Muscle layer of colon (tissue), 2 donors: ENCODE measurements around the gene RSF1.

Experiments used
- H3K27ac ChIP-seq: one replicate; pipeline ENCODE4 v1.7.0; 2013; ENCODE audit warnings: low read depth, mild to moderate bottlenecking, low read length, moderate library complexity
- H3K27me3 ChIP-seq, 2 donors: one replicate each; pipeline ENCODE4 v1.7.0; 2013; ENCODE audit warnings: low read length in 2 of 2, mild to moderate bottlenecking in 2 of 2; ENCODE audit not compliant: insufficient read depth in 2 of 2, control insufficient read depth in 1 of 2
- H3K36me3 ChIP-seq: one replicate; pipeline ENCODE4 v1.7.0; 2013; ENCODE audit warnings: mild to moderate bottlenecking, low read length; ENCODE audit not compliant: insufficient read depth
- H3K4me1 ChIP-seq: one replicate; pipeline ENCODE4 v1.7.0; 2013; ENCODE audit warnings: mild to moderate bottlenecking, low read length; ENCODE audit not compliant: insufficient read depth
- H3K4me3 ChIP-seq, 2 donors: one replicate each; pipeline ENCODE4 v1.7.0; 2013; ENCODE audit warnings: low read length in 2 of 2, low read depth in 1 of 2, mild to moderate bottlenecking in 1 of 2, moderate library complexity in 1 of 2
- H3K9ac ChIP-seq: one replicate; pipeline ENCODE4 v1.7.0; 2013; ENCODE audit warnings: low read length
- H3K9me3 ChIP-seq: one replicate; pipeline ENCODE4 v1.7.0; 2013; ENCODE audit warnings: mild to moderate bottlenecking, low read length
- donor health status: abdominal sarcoma.
- donor health status: Adenocarcinoma of cecum.

The RSF1 gene

DNA sequence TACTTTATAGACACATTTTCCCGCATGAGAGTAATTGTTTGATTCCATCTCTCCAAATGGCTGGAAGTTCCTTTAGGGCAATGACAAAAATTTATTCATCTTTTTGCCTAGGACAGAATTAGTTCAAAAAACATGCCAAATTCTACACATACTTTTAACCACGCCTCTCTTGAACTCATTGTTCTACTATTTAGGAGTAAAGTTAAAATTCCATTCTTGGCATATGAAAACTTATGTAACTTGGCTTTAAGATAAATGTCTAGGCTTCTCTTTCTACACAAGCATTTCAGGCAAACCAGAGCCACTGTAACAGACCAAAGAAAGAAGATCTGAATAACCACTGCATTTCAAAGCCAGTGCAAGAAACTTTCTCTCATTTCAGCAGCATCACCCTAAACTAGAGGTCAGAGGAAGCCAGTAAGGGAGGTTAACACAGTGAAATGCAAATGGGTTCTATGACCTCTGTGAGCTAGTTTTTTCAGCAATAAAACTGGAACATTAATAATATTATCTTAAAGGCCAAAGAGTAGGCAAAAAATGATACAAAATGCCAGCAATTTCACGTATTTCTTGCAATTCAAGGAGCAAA, 73.0 kb downstream of the RSF1 start:
- H3K4me1 ChIP-seq, result peaks cover 12% of the 10 kb centered on the region
- H3K9me3 ChIP-seq, result no peaks in the 10 kb centered on the region
- no peaks in the 10 kb centered on the region for H3K27me3 ChIP-seq
- no peak overlapping the region for H3K27ac ChIP-seq
- no peak overlapping the region for H3K4me3 ChIP-seq
- no peaks in the 10 kb centered on the region for H3K36me3 ChIP-seq
- no peak overlapping the region for H3K9ac ChIP-seq

DNA sequence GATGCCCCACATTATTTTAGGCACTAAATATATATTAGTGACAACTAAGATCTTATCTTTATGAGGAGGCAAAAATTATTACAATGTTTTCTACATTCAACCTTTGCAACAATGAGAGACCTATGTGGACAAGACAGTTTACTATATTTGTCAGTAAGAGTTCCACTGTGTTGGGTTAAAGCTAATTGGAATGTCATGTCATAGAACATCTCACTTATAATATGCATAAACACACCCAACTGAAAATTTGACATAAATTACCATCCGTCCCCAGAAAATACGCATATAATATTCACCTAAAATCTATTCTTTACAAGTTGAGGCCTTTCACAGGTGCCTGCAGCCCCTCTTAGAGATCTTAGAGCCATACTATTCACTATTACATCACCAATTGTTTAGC, 84.0 kb downstream of the RSF1 start:
- Histone ChIP-seq H3K27me3 (no peaks in the 10 kb centered on the region), H3K4me1 (no peaks in the 10 kb centered on the region), H3K9ac (no peak overlapping the region), H3K36me3 (peaks cover 9% of the 10 kb centered on the region), H3K27ac (no peak overlapping the region), H3K4me3 (no peak overlapping the region), H3K9me3 (no peaks in the 10 kb centered on the region)

DNA sequence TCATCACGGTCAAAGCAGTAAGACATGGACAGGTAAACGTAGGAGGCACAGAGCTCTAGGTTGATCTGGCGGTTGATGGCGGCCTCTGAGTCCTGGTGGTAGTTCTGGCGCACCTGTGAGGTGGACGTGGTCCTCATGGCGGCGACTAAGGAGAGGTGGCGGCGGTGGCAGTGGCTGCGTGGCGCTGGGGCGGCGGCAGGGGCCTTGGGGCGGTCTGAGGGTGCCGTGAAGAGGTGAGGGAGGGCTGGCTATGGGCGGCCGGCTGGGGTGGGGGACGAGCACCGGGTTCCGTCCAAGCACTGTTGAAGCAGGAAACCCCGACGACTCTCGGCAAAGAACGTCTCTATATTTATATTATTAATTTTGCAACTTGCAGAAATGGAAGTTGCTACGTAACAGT, 85.6 kb downstream of the RSF1 start:
- Histone ChIP-seq H3K9ac (no peak overlapping the region), H3K36me3 (peaks cover 9% of the 10 kb centered on the region), H3K27me3 (no peaks in the 10 kb centered on the region), H3K9me3 (peaks cover 7% of the 10 kb centered on the region), H3K4me1 (no peaks in the 10 kb centered on the region), H3K4me3 (no peak overlapping the region), H3K27ac (no peak overlapping the region)

DNA sequence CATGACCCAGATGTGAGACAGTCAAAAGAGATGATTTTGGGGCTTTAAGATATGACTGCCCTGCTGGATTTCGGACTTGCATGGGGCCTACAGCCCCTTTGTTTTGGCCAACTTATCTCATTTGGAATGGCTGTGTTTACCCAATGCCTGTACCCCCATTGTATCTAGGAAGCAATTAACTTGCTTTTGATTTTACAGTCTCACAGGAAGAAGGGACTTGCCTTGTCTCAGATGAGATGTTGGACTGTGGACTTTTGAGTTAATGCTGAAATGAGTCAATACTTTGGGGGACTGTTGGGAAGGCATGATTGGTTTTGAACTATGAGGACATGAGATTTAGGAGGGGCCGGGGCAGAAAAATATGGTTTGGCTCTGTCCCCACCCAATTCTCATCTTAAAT, 88.4 kb downstream of the RSF1 start:
- no peaks in the 10 kb centered on the region for H3K4me1 ChIP-seq
- peaks cover 5% of the 10 kb centered on the region for H3K36me3 ChIP-seq
- H3K4me3 ChIP-seq, result no peak overlapping the region
- H3K27ac ChIP-seq, result no peak overlapping the region
- peaks cover 7% of the 10 kb centered on the region for H3K9me3 ChIP-seq
- H3K27me3 ChIP-seq, result no peaks in the 10 kb centered on the region
- H3K9ac ChIP-seq, result no peak overlapping the region

DNA sequence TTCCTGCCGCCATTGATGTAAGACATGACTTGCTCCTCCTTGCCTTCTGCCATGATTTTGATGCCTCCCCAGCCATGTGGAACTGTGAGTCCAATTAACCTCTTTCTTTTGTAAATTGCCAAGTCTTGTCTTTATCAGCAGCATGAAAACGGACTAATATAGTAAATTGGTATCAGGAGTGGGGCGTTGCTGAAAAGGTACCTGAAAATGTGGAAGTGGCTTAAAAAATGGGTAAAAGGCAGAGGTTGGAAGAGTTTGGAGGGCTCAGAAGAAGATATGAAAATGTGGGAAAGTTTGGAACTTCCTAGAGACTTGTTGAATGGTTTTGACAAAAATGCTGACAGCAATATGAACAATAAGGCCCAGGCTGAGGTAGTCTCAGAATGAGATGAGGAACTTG, 89.7 kb downstream of the RSF1 start:
- Histone ChIP-seq H3K9me3 (peaks cover 7% of the 10 kb centered on the region), H3K4me1 (no peaks in the 10 kb centered on the region), H3K27ac (no peak overlapping the region), H3K9ac (no peak overlapping the region), H3K27me3 (no peaks in the 10 kb centered on the region), H3K36me3 (no peaks in the 10 kb centered on the region), H3K4me3 (no peak overlapping the region)

DNA sequence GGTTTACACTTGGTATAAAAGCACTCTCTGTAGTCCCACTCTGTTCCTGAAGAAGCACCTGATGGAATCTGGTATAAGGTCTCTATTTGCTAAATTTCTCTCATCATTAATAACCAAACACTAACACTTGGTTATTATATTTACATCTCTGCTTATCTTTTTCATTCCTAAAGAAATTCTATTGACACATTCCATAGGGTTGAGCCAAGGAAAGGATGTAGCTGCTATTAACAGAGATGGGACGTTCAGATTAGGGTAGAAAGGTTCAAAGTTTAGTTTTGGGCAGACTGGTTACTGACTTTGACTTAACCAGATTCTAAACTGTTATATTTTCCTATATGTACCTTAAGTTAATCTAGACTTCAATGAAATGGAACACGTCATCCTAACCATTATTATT, 91.5 kb downstream of the RSF1 start:
- Histone ChIP-seq H3K27me3 (no peaks in the 10 kb centered on the region), H3K36me3 (peaks cover 9% of the 10 kb centered on the region), H3K9ac (no peak overlapping the region), H3K4me1 (no peaks in the 10 kb centered on the region), H3K27ac (no peak overlapping the region), H3K4me3 (no peak overlapping the region), H3K9me3 (peaks cover 7% of the 10 kb centered on the region)

DNA sequence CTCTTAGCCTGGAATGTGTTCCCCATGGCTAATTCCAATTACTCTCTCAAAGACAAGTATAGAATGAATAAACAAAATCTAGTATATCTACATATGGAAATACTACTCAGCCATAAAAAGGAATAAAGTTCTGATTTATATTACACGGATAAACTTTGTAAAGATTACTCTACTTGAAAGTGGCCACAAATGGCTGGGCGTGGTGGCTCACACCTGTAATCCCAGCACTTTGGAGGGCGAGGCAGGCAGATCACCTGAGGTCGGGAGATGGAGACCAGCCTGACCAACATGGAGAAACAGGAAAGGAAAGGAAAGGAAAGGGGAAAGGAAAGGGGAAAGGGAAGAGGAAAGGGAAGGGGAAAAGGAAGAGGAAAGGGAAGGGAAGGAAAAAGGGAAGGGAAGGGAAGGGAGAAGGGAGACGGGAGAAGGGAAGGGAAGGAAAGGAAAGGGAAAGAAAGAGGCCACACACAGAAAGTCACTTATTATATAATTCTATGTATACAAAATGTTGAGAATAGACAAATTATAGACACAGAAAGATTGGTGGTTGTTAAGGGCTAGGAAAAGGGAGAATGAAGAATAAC, 92.2 kb downstream of the RSF1 start:
- Histone ChIP-seq H3K36me3 (peaks cover 14% of the 10 kb centered on the region), H3K27me3 (no peaks in the 10 kb centered on the region), H3K9me3 (peaks cover 7% of the 10 kb centered on the region), H3K4me3 (no peak overlapping the region), H3K9ac (no peak overlapping the region), H3K27ac (no peak overlapping the region), H3K4me1 (no peaks in the 10 kb centered on the region)

DNA sequence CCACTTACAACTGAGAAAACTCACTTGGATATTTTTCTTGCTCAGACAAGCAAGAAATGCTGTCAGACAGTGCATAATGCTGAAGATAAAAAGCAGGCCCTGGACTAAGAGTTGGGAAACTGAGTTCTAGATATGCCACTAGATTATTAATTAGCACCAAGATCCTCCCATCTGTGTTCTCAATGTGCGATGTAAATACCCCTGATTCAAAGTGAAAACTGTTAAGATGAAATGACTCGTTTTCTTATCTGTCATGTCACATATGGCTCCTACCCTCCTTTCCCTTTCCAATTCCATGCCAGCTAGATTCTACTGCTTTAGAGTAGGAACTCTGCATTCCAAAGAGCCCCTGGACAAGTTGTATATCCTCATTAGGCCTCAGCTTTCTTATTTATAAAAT, 94.0 kb downstream of the RSF1 start:
- H3K9ac ChIP-seq, result no peak overlapping the region

DNA sequence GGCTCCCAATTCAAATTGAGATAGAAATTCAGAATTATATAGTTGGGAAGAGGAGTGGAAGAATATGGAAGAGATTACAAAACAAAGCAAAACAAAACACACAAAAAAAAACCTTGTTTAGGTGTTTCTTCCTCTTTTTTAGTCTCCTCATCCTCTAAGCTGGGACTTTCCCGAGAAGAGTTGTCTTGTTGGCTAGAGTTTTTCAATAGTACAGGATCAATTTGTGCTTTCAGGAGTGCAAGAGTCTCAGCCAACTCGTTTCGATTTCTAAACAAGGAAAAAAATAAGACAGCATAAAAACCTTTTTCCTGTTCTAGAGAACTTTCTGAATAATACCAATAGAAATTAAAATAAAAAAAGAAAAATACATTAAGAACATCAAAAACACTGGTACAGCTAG, 95.1 kb downstream of the RSF1 start:
- Histone ChIP-seq H3K4me1 (no peaks in the 10 kb centered on the region), H3K36me3 (peaks cover 14% of the 10 kb centered on the region), H3K9me3 (no peaks in the 10 kb centered on the region), H3K9ac (no peak overlapping the region), H3K27ac (no peak overlapping the region), H3K4me3 (no peak overlapping the region), H3K27me3 (no peaks in the 10 kb centered on the region)

More for the DNA sequence above, 94.0 kb downstream of the RSF1 start:
- Histone ChIP-seq H3K27ac (no peak overlapping the region), H3K4me3 (no peak overlapping the region), H3K9me3 (peaks cover 7% of the 10 kb centered on the region), H3K36me3 (peaks cover 14% of the 10 kb centered on the region), H3K27me3 (no peaks in the 10 kb centered on the region), H3K4me1 (no peaks in the 10 kb centered on the region)

DNA sequence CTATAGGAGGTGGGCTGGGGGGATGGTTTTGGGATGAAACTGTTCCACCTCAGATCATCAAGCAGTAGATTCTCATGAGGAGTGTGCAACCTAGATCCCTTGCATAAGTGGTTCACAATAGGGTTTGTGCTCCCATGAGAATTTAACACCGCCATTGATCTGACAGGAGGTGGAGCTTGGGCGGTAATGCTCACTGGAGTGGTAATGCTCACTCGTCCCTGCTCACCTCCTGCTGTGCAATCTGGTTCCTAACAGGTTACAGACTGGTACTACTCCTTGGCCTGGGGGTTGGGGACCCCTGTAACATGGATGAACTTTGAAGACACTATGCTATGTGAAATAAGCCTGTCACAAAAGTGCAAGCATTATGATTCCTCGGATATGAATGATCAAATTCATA, 95.9 kb downstream of the RSF1 start:
- Histone ChIP-seq H3K27ac (no peak overlapping the region), H3K4me3 (no peak overlapping the region), H3K9me3 (no peaks in the 10 kb centered on the region), H3K36me3 (peaks cover 14% of the 10 kb centered on the region), H3K4me1 (no peaks in the 10 kb centered on the region), H3K9ac (no peak overlapping the region), H3K27me3 (no peaks in the 10 kb centered on the region)

DNA sequence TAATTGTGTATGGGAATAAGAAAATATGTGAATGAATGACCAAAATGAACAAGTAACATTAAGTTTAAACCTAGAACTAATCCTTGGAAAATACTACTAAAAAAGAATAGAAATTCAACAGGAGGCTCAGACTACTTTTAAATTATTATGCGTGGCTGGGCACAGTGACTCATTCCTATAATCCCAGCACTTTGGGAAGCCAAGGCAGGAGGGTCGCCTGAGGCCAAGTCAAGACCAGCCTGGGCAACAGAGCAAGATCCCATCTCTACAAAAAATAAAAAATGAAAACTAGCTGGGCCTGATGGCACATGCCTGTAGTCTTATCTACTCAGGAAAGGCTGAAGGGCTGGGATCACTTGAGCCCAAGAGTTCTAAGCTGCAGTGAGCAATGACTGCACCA, 97.5 kb downstream of the RSF1 start:
- H3K4me1 ChIP-seq, result no peaks in the 10 kb centered on the region

DNA sequence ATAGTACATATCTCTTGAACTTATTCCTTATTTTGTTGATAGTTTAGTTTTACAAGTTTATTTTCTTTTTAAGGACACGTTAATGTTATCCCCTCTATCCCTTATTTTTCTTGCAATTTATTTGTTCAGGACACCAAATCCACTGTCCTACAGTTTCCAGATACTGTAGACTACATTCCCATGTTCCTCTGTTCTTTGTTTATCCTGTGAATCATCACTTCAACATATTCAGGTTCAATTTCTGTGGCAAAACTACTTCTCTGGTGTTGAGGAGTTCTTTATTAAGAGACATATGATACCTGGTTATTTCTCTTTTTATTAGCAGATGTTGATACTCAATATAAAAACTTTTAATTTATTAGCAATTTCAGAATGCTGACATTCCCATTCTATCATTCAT, 110.2 kb downstream of the RSF1 start:
- Histone ChIP-seq H3K9me3 (no peaks in the 10 kb centered on the region), H3K36me3 (no peaks in the 10 kb centered on the region), H3K4me1 (no peaks in the 10 kb centered on the region), H3K27ac (no peak overlapping the region), H3K4me3 (no peak overlapping the region), H3K9ac (no peak overlapping the region), H3K27me3 (no peaks in the 10 kb centered on the region)

More for the DNA sequence above, 97.5 kb downstream of the RSF1 start:
- Histone ChIP-seq H3K9ac (no peak overlapping the region), H3K4me3 (no peak overlapping the region), H3K36me3 (peaks cover 14% of the 10 kb centered on the region), H3K9me3 (no peaks in the 10 kb centered on the region), H3K27ac (no peak overlapping the region), H3K27me3 (no peaks in the 10 kb centered on the region)
